CD4-positive, alpha-beta T cell treated with Interferon gamma for 1 hour (primary cell): ENCODE results near the gene HSPA6.
A peak's percentile ranks its signal among the peaks of the same experiment; 100 is the strongest.
"Not testable (repeated sequence)": the region's sequence is repeated elsewhere in the genome, so short reads cannot be mapped to it uniquely, and the experiment has no call there.

Source experiments
- DNase-seq: peaks from one replicate; pipeline ENCODE4 v3.0.0-alpha.2; 2020

Gene HSPA6

DNA sequence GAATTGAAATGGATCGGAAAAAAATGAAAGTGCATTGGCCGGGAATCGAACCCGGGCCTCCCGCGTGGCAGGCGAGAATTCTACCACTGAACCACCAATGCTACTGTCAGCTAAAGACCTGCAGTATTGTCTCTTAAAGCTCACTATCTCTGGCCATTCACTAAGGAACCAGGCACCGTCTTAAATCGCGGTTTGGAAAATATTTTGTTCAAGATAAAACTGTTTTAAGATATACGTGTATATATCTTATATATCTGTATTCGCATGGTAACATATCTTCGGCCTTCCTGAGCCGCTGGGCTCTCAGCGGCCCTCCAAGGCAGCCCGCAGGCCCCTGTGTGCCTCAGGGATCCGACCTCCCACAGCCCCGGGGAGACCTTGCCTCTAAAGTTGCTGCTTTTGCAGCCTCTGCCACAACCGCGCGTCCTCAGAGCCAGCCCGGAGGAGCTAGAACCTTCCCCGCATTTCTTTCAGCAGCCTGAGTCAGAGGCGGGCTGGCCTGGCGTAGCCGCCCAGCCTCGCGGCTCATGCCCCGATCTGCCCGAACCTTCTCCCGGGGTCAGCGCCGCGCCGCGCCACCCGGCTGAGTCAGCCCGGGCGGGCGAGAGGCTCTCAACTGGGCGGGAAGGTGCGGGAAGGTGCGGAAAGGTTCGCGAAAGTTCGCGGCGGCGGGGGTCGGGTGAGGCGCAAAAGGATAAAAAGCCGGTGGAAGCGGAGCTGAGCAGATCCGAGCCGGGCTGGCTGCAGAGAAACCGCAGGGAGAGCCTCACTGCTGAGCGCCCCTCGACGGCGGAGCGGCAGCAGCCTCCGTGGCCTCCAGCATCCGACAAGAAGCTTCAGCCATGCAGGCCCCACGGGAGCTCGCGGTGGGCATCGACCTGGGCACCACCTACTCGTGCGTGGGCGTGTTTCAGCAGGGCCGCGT is at the start of gene HSPA6:
HSPA6 (plus strand) TSS at position 724 of the 925 bp plus-strand sequence; CDS start at position 843, 119 bp downstream.
- DNase-seq: peak; percentile 68

GRCh38 chr1:161477711-161478110 is 46.6 kb upstream of the HSPA6 start:
- not testable (repeated sequence) for DNase-seq

DNA sequence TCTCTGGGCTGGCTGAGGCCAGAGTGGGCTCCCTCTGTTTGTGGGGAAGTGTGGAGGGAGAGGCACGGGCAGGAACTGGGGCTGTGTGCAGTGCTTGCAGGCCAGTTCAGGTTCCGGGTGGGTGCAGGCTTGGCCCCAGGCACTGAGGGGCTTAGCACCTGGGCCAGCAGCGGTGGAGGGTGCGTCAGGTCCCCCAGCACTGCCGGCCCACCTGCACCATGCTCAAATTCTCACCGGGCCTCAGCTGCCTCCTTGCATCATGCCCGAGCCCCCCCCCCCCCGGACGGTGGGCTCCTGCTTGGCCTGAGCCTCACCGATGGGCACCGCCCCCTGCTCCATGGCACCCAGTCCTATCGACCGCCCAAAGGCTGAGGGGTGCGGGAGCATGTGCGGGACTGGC is 45.4 kb upstream of the HSPA6 start:
- DNase-seq: no peak

DNA sequence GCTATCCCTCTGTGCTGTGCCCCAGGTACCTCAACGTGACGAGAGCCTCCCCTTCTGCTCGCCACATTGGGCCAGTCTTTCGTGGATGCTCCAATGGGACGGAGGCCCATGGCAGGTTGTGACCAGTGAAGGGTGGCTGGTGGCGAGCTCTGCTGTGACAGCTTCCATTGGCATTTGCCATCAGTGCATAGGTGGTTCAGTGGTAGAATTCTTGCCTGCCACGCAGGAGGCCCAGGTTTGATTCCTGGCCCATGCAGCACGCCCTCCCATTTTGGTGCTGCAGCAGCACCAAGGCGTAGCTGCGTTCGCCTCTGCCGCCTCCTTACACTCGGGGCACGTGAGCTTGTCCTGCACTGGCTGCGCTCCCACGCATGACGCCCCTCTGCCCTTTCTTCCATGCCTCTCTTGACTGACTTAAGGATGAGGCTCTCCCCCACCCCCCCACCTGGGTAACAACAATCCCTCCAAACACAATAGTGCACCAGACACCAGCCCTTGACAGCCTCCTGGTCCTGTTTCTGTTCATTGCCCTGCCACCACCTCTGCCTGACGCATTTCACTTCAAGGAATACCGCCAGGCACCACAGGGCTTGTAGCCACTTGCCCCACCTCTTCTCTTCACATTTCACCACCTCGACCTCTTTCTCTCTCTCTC is 43.8 kb upstream of the HSPA6 start:
- no peak for DNase-seq

DNA sequence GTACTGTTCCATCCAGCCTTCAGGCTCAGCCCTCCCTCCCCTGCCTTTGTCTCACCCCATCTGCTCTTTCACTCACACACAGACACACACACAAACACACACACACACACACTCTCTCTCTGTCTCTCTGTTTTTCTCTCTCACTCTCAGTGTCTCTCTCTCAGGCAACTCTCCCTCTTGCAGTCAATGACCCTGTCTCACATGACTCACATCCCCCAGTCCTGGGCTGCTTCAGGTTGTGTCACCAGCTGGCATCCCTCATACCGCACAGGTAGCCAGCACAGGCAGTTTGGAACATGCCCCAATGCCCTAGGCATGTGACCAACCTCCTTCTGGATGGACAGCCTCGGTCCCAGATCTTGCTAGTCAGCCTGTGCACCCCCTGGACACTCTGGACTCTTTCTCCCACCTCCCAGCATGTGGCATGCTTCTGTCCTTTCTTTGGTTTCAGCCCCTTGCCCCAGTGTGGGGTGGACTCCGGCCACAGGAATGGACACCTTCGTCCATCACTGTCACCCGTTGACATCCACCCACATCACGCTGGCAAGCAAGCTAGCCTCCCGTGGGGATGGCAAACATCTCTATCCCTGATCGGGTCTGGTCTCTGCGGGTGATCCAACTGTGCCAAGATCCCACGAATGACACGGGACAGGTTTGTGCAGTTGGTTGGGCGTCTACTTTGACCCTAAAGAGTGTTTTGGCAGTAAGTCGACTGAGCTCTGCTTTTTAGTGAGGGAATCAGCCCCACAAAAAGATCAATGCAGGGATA is 42.5 kb upstream of the HSPA6 start:
- no peak for DNase-seq

- DNase-seq: no peak
Measured at GRCh38 chr1:161482610-161483009, 41.7 kb upstream of the HSPA6 start.

DNA sequence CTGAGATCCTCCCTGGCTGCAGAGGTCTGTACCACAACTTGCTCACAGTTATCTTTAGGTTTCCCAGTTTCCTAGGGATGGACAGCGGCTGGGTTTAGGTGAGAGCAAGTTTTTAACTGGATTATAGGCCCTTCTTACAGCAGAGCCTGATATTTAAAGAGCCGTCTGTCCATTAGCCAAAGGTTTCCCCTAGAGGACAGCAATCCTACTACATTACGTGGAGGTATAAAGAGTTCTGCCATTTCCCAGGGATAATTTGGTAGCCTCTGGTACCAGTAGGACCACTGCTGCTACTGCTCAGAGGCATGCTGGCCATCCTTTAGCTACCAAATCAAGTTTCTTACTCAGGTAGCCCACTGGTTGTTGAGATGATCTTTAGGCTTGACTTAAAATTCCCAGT is 41.0 kb upstream of the HSPA6 start:
- DNase-seq: no peak

- DNase-seq: no peak
Measured at GRCh38 chr1:161484613-161485012, 39.7 kb upstream of the HSPA6 start.

DNA sequence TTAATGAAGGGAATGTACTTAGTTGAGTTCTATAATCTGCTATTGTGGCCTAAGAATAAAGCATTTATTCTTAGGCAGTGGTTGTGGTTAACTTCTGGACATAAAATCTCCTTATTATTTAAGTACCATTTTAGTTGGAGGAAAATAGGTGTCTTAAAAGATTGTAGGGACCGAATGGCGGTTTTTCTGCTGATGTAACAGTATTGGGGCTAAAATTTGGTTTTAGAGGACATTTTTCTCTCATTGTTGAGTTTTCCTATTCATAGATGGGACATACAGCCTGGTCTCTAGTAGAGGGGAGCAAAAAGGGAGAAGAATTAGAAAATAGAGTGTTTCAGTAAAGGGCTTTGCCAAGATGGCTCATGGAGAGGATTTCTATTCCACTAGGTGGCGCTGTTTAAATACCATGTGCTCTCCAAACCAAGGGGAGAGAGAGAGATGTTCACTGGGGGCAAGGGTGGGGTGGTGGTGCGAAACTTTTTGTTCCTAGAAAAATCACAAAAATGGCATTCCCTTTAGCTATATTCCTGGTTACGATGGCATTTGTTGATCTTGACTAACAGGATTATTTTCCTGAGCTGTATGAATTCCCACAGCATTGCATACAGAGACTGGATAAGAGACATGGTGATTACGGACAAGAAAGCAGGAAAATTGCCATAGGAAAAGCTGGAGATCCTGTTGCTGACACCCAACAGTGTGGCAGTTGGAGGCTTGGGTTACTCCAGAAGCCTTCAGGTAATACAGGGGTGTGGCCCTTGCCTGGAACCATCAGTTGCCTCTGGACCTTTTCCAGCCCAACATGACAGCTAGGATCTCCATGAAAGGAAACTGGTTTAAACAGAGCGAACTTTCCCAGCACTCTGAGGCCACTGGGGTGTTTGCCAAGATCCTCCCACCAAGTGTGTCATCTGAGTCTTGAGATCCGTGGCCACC is 37.3 kb upstream of the HSPA6 start:
- peak; percentile 23 for DNase-seq

DNA sequence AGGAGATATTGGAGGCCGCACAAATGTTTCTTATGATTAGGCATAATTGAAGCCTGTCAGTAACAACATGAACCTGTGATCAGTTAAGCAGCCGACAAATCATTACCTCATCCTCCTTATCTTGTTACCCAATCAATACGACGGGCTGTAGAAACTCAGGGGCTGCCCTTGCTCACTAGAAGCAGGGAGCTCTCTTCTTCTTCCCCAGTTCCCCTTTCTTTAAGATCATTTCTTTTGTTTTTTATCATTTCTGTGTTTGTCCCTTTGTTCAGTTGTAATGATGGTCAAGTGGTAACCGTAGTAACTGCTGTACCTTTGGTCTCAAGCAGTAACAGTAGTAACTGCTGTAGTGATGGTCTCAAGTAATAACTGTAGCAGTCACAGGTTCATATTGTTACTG is 32.9 kb upstream of the HSPA6 start:
- DNase-seq: no peak

GRCh38 chr1:161492827-161493226 is 31.5 kb upstream of the HSPA6 start:
- no peak for DNase-seq

DNA sequence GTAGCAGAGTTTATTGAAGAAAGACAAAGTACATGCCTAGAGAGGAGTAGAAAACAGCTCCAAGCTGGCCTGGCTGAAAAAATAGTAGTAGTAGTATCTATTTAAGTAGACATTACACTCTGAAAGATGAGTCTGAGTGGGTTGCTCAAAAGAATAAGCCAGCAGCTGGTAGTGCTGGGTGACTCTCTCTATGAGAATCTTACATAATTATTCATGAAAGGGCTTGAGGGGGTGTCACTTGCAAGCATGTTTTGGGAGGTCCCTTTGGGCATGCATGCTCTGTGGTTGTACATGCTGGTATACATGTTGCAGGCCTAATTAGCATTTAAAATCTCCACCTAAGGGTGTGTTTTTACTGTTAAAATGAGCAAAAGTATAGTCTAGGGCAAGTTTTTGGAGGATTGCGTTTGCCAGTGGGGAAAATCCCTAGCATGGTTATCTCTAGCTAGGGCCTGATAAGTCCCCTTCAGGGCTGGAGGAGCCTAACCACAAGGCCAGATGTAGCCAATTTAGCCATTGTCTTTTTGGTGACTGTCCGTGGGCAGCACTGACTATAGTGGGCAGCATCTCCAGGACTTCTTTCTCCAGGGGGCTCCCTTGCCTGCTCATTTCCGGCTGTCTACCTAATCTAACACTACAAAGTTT is 30.1 kb upstream of the HSPA6 start:
- DNase-seq: no peak

- DNase-seq: no peak
Measured at GRCh38 chr1:161495490-161495889, 28.9 kb upstream of the HSPA6 start.

DNA sequence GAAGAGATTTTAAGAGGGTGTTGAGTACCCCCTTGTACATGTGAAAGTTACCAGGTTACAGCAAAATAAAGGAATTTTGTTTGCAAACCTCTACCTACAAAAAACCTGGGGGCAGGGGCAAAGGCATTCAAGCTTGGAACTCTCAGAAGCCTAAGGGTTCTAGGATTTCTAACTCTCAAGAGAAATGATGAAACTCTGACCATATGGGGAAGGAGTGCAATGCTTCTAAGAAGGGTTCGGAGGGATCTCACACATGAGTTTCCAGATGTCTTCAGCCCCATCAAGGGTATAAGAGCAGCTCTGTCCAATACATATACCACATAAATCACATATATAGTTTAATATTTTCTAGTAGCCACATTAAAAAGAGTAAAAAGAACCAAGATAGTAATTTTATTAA is 26.4 kb upstream of the HSPA6 start:
- DNase-seq: no peak

DNA sequence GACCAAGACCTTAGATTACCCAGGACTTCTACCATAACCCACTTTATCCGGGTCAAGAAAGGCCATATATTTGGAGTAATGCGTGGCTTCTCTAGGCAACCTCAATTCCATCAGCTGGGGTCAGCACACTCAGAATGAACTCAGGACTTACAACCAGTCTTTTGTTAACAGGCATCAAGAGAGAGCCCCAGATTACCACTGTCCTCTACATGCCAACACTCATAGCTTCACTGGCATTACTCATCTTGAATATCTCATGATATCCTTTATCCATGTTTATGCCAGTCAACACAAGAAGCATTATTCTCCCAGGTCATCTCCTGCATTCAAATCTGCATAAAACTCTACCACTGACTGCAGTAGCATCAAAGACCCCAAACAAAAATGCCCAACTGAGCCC is 25.7 kb upstream of the HSPA6 start:
- no peak for DNase-seq

- no peak for DNase-seq
Measured at GRCh38 chr1:161499099-161500039, 25.0 kb upstream of the HSPA6 start.

GRCh38 chr1:161501234-161501633 is 23.1 kb upstream of the HSPA6 start:
- no peak for DNase-seq

- DNase-seq: no peak
Measured at GRCh38 chr1:161502181-161502580, 22.2 kb upstream of the HSPA6 start.

GRCh38 chr1:161502641-161503393 is 21.5 kb upstream of the HSPA6 start:
- no peak for DNase-seq

- DNase-seq: no peak
Measured at GRCh38 chr1:161503394-161503748, 21.0 kb upstream of the HSPA6 start.
